Measurements from ENCODE around the gene C16orf95. TPM values are rescaled to one million over a fixed set of nuclear protein-coding genes. Genes with fewer than 3 reads are reported as not detected.

Gene C16orf95
- total RNA-seq, 2 donors from 2014 or later: 6.4 to 7.8 TPM

DNA sequence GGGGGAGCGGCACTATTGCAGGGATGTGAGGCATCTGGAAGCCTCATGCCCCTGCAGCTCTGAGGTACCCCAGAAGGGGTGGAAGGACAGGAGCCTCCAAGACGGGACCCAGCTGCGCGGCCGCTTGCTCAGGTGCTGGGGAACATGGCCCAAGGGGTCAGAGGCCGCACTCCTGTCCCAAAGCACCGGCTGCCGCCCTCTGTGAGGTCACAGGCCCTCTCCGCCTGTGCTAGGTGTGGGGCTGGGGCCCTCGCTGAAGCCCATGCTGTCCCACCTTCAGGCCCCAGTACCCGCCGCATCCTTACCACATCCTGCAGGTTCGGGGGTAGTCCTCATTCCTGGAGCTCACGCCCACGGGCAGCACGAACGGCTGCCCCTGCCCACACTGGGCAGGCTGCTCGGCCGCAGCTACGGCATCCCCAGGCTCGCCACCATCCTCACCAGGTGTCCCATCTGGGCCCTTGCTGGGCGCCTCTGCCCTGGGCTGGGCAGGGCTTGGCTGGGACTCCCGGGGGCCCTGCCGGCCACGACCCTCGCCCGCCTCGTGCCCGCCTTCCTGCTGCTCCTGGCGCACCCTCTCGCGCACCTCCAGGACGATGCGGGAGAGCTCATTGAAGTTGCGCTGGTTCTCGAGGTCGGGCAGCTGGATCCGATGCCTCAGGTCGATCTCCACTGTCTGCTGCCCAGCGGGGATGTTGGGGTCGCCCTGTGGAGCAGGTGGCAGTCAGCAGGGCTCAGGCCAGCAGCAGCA, 16.6 kb upstream of the C16orf95 start:
- H3K4me3 Mint-ChIP-seq: no peak overlapping the region
- H3K9me3 ChIP-seq (ENCODE audit: control insufficient read depth, low read length): no peaks in the 10 kb centered on the region
- H3K4me1 Mint-ChIP-seq: no peaks in the 10 kb centered on the region
- H3K9me3 Mint-ChIP-seq: no peaks in the 10 kb centered on the region
- no peaks in the 10 kb centered on the region for H3K4me1 ChIP-seq (ENCODE audit: control insufficient read depth, insufficient read depth, low read length)
- no peaks in the 10 kb centered on the region for H3K27me3 Mint-ChIP-seq (ENCODE audit: insufficient read depth)
- TF ChIP-seq, protein P1, sequence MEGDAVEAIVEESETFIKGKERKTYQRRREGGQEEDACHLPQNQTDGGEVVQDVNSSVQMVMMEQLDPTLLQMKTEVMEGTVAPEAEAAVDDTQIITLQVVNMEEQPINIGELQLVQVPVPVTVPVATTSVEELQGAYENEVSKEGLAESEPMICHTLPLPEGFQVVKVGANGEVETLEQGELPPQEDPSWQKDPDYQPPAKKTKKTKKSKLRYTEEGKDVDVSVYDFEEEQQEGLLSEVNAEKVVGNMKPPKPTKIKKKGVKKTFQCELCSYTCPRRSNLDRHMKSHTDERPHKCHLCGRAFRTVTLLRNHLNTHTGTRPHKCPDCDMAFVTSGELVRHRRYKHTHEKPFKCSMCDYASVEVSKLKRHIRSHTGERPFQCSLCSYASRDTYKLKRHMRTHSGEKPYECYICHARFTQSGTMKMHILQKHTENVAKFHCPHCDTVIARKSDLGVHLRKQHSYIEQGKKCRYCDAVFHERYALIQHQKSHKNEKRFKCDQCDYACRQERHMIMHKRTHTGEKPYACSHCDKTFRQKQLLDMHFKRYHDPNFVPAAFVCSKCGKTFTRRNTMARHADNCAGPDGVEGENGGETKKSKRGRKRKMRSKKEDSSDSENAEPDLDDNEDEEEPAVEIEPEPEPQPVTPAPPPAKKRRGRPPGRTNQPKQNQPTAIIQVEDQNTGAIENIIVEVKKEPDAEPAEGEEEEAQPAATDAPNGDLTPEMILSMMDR (conservative IDR thresholded peaks at IDR 0.05): no peak
- no peak overlapping the region for H3K27ac Mint-ChIP-seq
- peaks cover 34% of the 10 kb centered on the region for H3K36me3 Mint-ChIP-seq (ENCODE audit: low read depth)
- no peaks in the 10 kb centered on the region for H3K27me3 ChIP-seq (ENCODE audit: control insufficient read depth, insufficient read depth, low read length, poor library complexity, severe bottlenecking)
- no peak overlapping the region for H3K27ac ChIP-seq (ENCODE audit: low read depth, low read length)
- no peak overlapping the region for H3K9ac ChIP-seq (ENCODE audit: extremely low read depth, low read length, poor library complexity, severe bottlenecking)
- DNase-seq: no peak
- H3K4me3 ChIP-seq (ENCODE audit: low read length): no peak overlapping the region
- WGBS, 2 experiments (ENCODE audit: insufficient coverage in 1 of 2, insufficient read length in 1 of 2): 95 to 96% methylated on average over 32 to 41 of the region's 41 CpGs
- H3K36me3 ChIP-seq (ENCODE audit: control insufficient read depth, insufficient read depth, low read length): peaks cover 14% of the 10 kb centered on the region

DNA sequence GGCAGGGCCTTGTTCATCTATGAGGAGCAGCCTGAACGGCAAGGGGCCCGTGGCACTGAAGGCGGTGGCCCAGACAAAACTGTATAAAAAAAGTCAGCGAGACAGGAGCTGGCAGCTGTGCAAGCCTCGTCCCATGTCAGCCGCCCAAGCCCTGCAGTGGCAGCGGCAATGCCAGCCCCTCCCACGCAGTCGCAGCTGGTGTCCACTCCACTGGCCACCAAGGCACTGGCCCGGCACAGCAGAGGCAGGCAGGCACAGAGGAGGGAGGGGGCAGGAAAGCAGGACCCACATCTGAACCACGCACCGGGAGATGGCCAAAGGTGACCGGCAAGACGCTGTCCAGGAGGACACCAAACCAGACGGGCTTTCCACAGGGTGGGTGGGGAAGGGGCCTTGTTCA, 15.9 kb upstream of the C16orf95 start:
- Mint-ChIP-seq H3K9me3 (no peaks in the 10 kb centered on the region), H3K4me1 (no peaks in the 10 kb centered on the region), H3K36me3 (ENCODE audit: low read depth) (peaks cover 32% of the 10 kb centered on the region), H3K4me3 (no peak overlapping the region), H3K27me3 (ENCODE audit: insufficient read depth) (no peaks in the 10 kb centered on the region), H3K27ac (no peak overlapping the region)
- H3K27ac ChIP-seq (ENCODE audit: low read depth, low read length): no peak overlapping the region
- no peak for DNase-seq
- no peaks in the 10 kb centered on the region for H3K4me1 ChIP-seq (ENCODE audit: control insufficient read depth, insufficient read depth, low read length)
- peaks cover 14% of the 10 kb centered on the region for H3K36me3 ChIP-seq (ENCODE audit: control insufficient read depth, insufficient read depth, low read length)
- TF ChIP-seq, protein P1 (conservative IDR thresholded peaks at IDR 0.05): no peak
- H3K27me3 ChIP-seq (ENCODE audit: control insufficient read depth, insufficient read depth, low read length, poor library complexity, severe bottlenecking): no peaks in the 10 kb centered on the region
- no peak overlapping the region for H3K4me3 ChIP-seq (ENCODE audit: low read length)
- 93 to 94% methylated on average over 15 of the region's 15 CpGs for WGBS, 2 experiments (ENCODE audit: insufficient coverage in 1 of 2, insufficient read length in 1 of 2)
- no peak overlapping the region for H3K9ac ChIP-seq (ENCODE audit: extremely low read depth, low read length, poor library complexity, severe bottlenecking)
- H3K9me3 ChIP-seq (ENCODE audit: control insufficient read depth, low read length): no peaks in the 10 kb centered on the region

DNA sequence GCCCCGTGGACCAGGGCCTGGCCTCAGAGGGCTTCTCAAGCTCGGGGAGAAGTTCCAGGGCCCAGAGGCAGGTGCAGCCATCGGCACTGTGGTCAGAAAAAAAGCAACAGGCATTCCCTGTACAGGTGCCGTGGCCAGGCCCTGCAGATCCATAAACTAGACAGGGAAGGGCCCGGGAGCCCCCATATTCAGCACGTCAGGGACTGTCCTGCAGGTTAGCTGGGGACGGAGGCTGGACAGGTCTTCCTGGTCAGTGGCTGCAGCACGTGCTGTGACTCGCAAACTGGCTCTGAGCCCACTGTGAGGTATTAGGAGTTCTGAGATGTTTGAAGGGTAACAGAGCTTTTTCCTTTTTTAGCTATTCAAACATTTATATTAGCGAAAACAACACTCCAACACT, 15.0 kb upstream of the C16orf95 start:
- no peak overlapping the region for H3K9ac ChIP-seq (ENCODE audit: extremely low read depth, low read length, poor library complexity, severe bottlenecking)
- peaks cover 30% of the 10 kb centered on the region for H3K36me3 Mint-ChIP-seq (ENCODE audit: low read depth)
- H3K9me3 Mint-ChIP-seq: no peaks in the 10 kb centered on the region
- H3K27me3 ChIP-seq (ENCODE audit: control insufficient read depth, insufficient read depth, low read length, poor library complexity, severe bottlenecking): no peaks in the 10 kb centered on the region
- 92 to 95% methylated on average over 6 to 10 of the region's 10 CpGs for WGBS, 2 experiments (ENCODE audit: insufficient coverage in 1 of 2, insufficient read length in 1 of 2)
- no peak overlapping the region for H3K27ac Mint-ChIP-seq
- H3K36me3 ChIP-seq (ENCODE audit: control insufficient read depth, insufficient read depth, low read length): peaks cover 14% of the 10 kb centered on the region
- TF ChIP-seq, protein P1 (conservative IDR thresholded peaks at IDR 0.05): no peak
- no peak overlapping the region for H3K4me3 Mint-ChIP-seq
- H3K4me1 Mint-ChIP-seq: no peaks in the 10 kb centered on the region
- H3K9me3 ChIP-seq (ENCODE audit: control insufficient read depth, low read length): no peaks in the 10 kb centered on the region
- DNase-seq: no peak
- no peaks in the 10 kb centered on the region for H3K27me3 Mint-ChIP-seq (ENCODE audit: insufficient read depth)
- no peak overlapping the region for H3K27ac ChIP-seq (ENCODE audit: low read depth, low read length)
- no peak overlapping the region for H3K4me3 ChIP-seq (ENCODE audit: low read length)
- no peaks in the 10 kb centered on the region for H3K4me1 ChIP-seq (ENCODE audit: control insufficient read depth, insufficient read depth, low read length)

Data from endodermal cell (in vitro differentiated cells).